ENCODE results near the gene HSPH1.

HSPH1 gene

GRCh38 chr13:31138515-31138914 is 23.2 kb downstream of the HSPH1 start:
- no peak overlapping the region for H3K27ac ChIP-seq
- H4K20me1 ChIP-seq = no peaks in the 10 kb centered on the region
- no peak for TF ChIP-seq Cebpa-rat (IDR thresholded peaks at IDR 0.05)

GRCh38 chr13:31136724-31137123 is 25.0 kb downstream of the HSPH1 start:
- Histone ChIP-seq H3K9ac (no peak overlapping the region), H4K20me1 (no peaks in the 10 kb centered on the region), H3K27ac (no peak overlapping the region), H3K4me2 (no peak overlapping the region), H3K27me3 (no peaks in the 10 kb centered on the region), H3K36me3 (peaks cover 73% of the 10 kb centered on the region), H3K9me3 (no peaks in the 10 kb centered on the region), H3K4me1 (peaks cover 14% of the 10 kb centered on the region), H3K4me3 (no peak overlapping the region)
- TF ChIP-seq Cebpa-rat (IDR thresholded peaks at IDR 0.05) = no peak

More at GRCh38 chr13:31138515-31138914, 23.2 kb downstream of the HSPH1 start:
- Histone ChIP-seq H3K36me3 (peaks cover 90% of the 10 kb centered on the region), H3K4me2 (no peak overlapping the region), H3K27me3 (no peaks in the 10 kb centered on the region), H3K9me3 (no peaks in the 10 kb centered on the region), H3K9ac (no peak overlapping the region), H3K4me3 (no peak overlapping the region), H3K4me1 (no peaks in the 10 kb centered on the region)

GRCh38 chr13:31134039-31134711 is 27.5 kb downstream of the HSPH1 start:
- TF ChIP-seq Cebpa-rat (IDR thresholded peaks at IDR 0.05) = no peak
- H3K4me1 ChIP-seq = peaks cover 26% of the 10 kb centered on the region
- no peaks in the 10 kb centered on the region for H3K27me3 ChIP-seq

GRCh38 chr13:31133621-31134020 is 28.1 kb downstream of the HSPH1 start:
- no peak for TF ChIP-seq Cebpa-rat (IDR thresholded peaks at IDR 0.05)
- H3K9me3 ChIP-seq = no peaks in the 10 kb centered on the region
- no peaks in the 10 kb centered on the region for H4K20me1 ChIP-seq
- no peak overlapping the region for H3K27ac ChIP-seq
- no peaks in the 10 kb centered on the region for H3K27me3 ChIP-seq
- H3K4me1 ChIP-seq = peaks cover 32% of the 10 kb centered on the region
- peaks cover 43% of the 10 kb centered on the region for H3K36me3 ChIP-seq
- H3K4me3 ChIP-seq = no peak overlapping the region
- no peak overlapping the region for H3K4me2 ChIP-seq
- H3K9ac ChIP-seq = no peak overlapping the region

More at GRCh38 chr13:31134039-31134711, 27.5 kb downstream of the HSPH1 start:
- no peak overlapping the region for H3K4me2 ChIP-seq
- H3K9ac ChIP-seq = no peak overlapping the region
- H3K9me3 ChIP-seq = no peaks in the 10 kb centered on the region
- peaks cover 48% of the 10 kb centered on the region for H3K36me3 ChIP-seq
- H3K27ac ChIP-seq = no peak overlapping the region
- H3K4me3 ChIP-seq = no peak overlapping the region
- H4K20me1 ChIP-seq = no peaks in the 10 kb centered on the region

GRCh38 chr13:31131470-31131961 is 30.2 kb downstream of the HSPH1 start:
- H3K36me3 ChIP-seq = peaks cover 22% of the 10 kb centered on the region; the same call in 1 of the 2 replicates
- peak overlapping the region; percentile 56 for H3K4me2 ChIP-seq
- H4K20me1 ChIP-seq = no peaks in the 10 kb centered on the region
- no peaks in the 10 kb centered on the region for H3K27me3 ChIP-seq
- peak overlapping the region; percentile 32 for H3K27ac ChIP-seq
- no peak overlapping the region for H3K9ac ChIP-seq
- no peak for TF ChIP-seq Cebpa-rat (IDR thresholded peaks at IDR 0.05)
- no peaks in the 10 kb centered on the region; the same call in 1 of the 2 replicates for H3K9me3 ChIP-seq
- no peak overlapping the region for H3K4me3 ChIP-seq
- peaks cover 33% of the 10 kb centered on the region for H3K4me1 ChIP-seq

- Histone ChIP-seq H3K27ac (no peak overlapping the region), H4K20me1 (no peaks in the 10 kb centered on the region), H3K9me3 (no peaks in the 10 kb centered on the region; the same call in 1 of the 2 replicates), H3K4me3 (no peak overlapping the region), H3K9ac (no peak overlapping the region), H3K36me3 (peaks cover 11% of the 10 kb centered on the region; the same call in 1 of the 2 replicates), H3K4me1 (peaks cover 33% of the 10 kb centered on the region), H3K4me2 (no peak overlapping the region), H3K27me3 (no peaks in the 10 kb centered on the region)
- no peak for TF ChIP-seq Cebpa-rat (IDR thresholded peaks at IDR 0.05)
These were observed 32.3 kb downstream of the HSPH1 start for GRCh38 chr13:31129419-31129818.

- Histone ChIP-seq H3K4me1 (peaks cover 7% of the 10 kb centered on the region), H4K20me1 (no peaks in the 10 kb centered on the region), H3K27ac (no peak overlapping the region), H3K9ac (no peak overlapping the region), H3K9me3 (no peaks in the 10 kb centered on the region; the same call in 1 of the 2 replicates), H3K4me3 (no peak overlapping the region), H3K36me3 (no peaks in the 10 kb centered on the region), H3K4me2 (no peak overlapping the region), H3K27me3 (no peaks in the 10 kb centered on the region)
- TF ChIP-seq Cebpa-rat (IDR thresholded peaks at IDR 0.05) = no peak
These were observed 37.5 kb downstream of the HSPH1 start for GRCh38 chr13:31124204-31124603.

- Histone ChIP-seq H3K4me1 (no peaks in the 10 kb centered on the region), H3K36me3 (no peaks in the 10 kb centered on the region), H3K4me3 (no peak overlapping the region), H3K27me3 (no peaks in the 10 kb centered on the region), H3K27ac (no peak overlapping the region), H3K9me3 (no peaks in the 10 kb centered on the region; the same call in 1 of the 2 replicates), H3K9ac (no peak overlapping the region), H3K4me2 (no peak overlapping the region), H4K20me1 (no peaks in the 10 kb centered on the region)
- no peak for TF ChIP-seq Cebpa-rat (IDR thresholded peaks at IDR 0.05)
These were observed 39.0 kb downstream of the HSPH1 start for GRCh38 chr13:31122544-31123260.

- H4K20me1 ChIP-seq = no peaks in the 10 kb centered on the region
- no peaks in the 10 kb centered on the region for H3K9me3 ChIP-seq
- H3K4me3 ChIP-seq = no peak overlapping the region
- H3K9ac ChIP-seq = no peak overlapping the region
- H3K27me3 ChIP-seq = no peaks in the 10 kb centered on the region
- no peaks in the 10 kb centered on the region for H3K36me3 ChIP-seq
- TF ChIP-seq Cebpa-rat (IDR thresholded peaks at IDR 0.05) = no peak
- no peak overlapping the region for H3K27ac ChIP-seq
- H3K4me2 ChIP-seq = no peak overlapping the region
- H3K4me1 ChIP-seq = no peaks in the 10 kb centered on the region
These were observed 39.6 kb downstream of the HSPH1 start for GRCh38 chr13:31122143-31122542.
